Activated CD4-positive, CD25-positive, alpha-beta regulatory T cell treated with anti-CD3 and anti-CD28 coated beads, Interleukin-2, amount 50 U/mL, for 72 hours (primary cell): ENCODE results near the gene PRR11.
"Not testable (repeated sequence)": the region's sequence is repeated elsewhere in the genome, so short reads cannot be mapped to it uniquely, and the experiment has no call there.

Experiments used
- DNase-seq: peaks from one replicate; pipeline ENCODE4 v3.0.0; 2021

Gene PRR11

DNA sequence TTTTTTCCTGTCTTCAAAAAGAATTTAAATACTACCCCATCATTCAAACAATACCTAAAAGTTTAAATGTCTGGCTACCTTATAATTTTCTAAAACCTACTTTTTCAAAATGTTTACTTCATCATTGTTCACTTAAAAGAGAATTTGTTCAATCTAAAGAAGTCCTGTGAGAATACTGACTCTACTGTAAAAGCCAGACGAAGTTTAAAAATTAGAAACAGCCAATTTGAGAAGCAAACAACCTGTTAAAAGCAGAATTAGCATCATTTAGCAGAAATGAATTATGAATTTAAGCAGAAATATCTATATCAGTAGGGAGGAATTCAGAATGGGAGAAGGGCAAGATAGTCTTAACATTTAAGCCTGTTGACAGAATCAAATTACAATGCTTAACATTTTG lies 2.6 kb upstream of the PRR11 start:
- no peak for DNase-seq

DNA sequence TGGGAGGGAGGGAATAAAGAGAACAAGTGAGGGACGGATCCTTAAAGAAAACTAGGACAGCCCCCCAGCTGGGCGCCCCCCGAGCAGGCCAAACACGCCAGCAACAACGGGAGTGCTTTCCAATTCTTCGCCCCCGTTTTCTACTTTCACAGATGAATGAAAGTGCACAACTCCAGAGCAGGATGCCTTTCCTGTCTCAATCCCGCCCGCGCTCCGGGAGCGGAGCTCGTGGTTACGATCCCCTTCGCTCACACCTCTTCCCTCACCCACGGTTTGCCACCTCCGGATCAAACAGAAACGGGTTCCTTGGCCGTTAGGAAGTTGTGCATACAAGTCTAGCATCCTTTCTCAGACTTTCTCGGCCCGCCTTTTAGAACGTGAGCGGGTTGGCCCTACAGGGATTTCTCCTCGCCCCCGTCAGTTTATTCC lies 1.2 kb upstream of the PRR11 start:
- no peak for DNase-seq

DNA sequence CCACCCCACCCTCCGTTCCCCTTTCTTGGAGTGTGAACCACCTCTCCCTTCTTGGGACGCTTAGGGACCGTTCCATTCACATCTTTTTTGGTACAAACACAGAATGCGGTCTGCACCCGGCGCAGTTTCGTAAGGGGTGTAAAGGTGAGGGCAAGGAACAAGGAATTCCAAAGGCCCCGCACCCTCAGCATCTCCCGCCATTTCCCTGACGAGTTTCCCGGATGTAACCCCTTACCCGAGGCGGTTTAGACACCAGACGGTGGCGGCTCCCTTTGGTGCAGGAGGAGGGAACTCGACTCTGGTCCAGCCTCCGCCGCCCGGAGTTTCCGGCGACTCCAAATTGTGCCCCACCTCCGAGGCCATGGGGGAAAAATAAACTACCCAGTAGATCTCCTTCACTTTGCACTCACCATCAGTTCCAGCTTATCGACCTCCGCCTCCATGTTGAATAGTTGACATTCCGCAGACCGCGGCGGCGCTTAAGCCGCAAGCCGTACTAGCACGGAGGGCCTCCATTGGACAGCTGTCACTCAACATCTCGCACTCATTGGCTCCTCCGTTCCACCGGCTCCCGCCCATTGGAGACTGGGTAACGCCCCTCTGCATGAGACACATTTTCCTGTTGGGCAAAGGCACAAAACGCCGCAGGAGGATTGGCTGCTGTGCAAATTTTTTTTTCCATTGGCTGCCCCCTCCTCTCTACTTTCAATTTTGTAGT lies 666 bp upstream of the PRR11 start, which contains the start of gene SKA2:
Gene SKA2, minus strand, starts transcription at position 466 of the 718 bp plus-strand sequence. Its CDS starts 23 bp downstream, at position 443.
- DNase-seq: peak; percentile 92

DNA sequence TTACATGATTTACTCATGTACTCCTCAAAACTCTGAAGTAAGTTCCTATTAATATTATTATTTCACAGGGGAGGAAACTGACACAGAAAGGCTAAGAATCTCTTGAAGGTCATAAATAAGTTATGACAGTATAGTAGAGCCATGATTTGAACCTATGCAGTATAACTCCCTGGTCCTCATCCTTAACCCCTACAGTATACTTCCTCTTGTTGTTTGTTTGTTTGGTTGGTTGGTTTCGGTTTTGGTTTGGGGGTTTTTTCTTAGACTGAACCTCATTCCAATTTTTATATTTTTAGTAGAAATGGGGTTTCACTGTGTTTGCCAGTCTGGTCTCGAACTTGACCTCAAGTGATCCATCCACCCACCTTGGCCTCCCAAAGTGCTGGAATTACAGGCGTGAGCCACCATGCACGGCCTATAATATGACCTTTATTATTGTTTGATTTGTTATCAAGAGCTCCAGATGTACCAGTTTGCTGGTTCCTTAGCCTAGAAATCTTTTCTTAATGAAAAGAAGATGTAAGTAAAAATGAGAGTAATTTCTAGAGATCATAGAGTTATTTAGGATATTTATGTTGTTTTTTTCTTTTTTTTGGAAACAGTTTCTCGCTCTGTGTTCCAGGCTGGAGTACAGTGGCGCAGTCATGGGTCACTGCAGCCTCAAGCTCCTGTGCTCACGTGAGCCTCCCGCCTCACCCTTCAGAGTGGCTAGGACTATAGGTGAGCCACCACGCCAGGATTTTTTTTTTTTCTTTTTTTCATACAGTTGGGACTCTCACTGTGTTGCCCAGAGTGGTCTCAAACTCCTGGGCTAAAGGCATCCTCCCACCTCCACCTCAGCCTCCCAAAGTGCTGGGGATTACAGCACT lies 4.8 kb downstream of the PRR11 start:
- DNase-seq: no peak

DNA sequence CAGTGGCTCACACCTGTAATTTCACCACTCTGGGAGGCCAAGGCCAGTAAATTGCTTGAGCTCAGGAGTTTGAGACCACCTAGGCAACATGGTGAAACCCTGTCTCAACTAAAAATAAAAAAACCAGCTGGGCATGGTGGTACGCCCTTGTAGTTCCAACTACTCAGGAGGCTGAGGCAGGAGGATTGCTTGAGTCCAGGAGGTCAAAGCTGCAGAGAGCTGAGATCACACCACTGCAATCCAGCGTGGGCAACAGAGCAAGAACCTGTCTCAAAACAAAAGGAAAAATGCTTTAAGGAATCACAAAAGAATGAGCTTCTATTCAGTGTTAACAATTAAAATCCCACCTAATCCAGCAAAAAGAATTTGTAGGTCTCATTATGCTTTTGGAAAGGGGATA lies 5.9 kb downstream of the PRR11 start:
- DNase-seq: no peak

DNA sequence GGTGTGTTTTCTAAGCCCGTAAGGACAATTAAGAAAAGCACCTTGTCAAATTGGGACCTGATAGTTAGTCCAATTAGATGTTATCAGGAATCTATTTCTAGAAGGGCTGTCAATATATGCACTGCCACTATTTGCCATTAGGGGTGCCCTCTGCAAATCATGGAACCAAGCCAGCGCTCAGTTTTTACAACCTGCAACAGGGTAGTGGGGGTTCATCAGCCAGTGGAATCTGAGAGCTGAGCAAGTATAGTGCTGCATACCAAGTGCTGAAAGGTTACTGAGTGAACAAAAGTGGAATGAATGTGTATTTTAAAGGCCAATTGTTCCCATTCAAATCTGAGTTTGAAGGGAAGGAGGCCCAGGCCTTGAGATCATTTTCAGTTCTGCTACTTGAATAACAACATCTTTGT lies 10.4 kb downstream of the PRR11 start:
- no peak for DNase-seq

DNA sequence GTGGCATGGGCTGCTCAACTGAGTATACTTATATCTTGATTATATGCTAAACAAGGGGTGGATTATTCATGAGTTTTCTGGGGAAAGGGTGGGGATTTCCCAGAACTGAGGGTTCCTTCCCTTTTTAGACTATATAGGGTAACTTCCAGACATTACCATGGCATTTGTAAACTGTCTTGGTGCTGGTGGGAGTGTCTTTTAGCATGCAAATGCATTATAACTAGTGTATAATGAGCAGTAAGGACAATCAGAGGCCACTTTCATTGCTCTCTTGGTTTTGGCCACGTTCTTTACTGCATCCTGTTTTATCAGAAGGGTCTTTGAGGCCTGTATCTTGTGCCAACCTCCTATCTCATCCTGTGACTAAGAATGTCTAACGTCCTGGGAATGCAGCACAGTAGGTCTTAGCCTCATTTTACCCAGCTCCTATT lies 12.0 kb downstream of the PRR11 start:
- DNase-seq: no peak

DNA sequence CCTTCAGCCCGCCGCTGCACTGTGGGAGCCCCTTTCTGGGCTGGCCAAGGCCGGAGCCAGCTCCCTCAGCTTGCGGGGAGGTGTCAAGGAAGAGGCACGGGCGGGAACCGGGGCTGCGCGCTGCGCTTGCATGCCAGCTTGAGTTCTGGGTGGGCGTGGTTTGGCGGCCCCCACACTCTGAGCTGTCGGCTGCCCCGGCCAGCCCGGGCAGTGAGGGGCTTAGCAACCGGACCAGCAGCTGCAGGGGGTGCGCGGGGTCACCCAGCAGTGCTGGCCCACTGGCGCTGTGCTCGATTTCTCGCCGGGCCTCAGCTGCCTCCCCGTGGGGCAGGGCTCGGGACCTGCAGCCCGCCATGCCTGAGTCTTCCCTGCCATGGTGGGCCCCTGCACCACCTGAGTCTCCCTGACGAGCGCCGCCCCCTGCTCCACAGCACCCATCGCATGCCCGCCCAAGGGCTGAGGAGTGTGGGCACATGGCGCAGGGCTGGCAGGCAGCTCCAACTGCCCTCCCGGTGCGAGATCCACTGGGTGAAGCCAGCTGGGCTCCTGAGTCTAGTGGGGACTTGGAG lies 17.0 kb downstream of the PRR11 start:
- no peak for DNase-seq

DNA sequence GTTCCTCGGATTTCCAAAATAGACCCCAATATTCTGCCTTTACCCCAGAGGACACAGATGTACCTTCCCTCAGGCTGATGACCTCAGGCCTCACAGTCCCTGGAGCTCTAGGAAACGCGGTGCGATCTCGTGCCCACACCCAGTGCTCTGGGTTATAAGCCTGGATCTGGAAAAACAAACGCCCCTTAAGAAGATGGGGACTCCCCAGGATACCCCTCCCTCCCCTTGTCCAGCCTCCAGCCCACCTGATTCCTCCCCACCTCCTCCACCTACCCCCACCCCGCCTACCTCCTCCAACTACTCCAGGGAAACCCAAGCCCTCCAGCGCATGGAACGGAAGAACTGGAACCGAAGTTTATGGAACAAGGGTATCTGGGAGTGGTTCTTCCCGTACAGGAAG lies 19.1 kb downstream of the PRR11 start:
- DNase-seq: no peak

DNA sequence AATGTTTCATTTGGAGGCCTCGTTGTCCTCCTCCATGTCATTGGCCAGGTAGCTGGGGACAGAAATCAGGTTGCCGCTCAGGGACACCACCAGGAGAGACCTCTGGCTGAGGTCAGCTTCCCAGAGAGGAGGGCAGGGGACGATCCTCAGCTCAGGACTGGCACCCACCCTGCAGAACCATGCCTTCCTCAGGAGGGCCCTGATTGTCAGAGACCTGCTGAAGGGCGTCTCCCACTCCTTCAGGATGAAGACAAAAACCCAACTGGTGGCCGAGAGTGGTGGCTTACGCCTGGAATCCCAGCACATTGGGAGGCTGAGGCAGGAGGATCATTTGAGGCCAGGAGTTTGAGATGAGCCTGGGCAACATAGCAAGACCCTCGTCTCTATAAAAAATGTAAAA lies 19.5 kb downstream of the PRR11 start:
- DNase-seq: no peak

DNA sequence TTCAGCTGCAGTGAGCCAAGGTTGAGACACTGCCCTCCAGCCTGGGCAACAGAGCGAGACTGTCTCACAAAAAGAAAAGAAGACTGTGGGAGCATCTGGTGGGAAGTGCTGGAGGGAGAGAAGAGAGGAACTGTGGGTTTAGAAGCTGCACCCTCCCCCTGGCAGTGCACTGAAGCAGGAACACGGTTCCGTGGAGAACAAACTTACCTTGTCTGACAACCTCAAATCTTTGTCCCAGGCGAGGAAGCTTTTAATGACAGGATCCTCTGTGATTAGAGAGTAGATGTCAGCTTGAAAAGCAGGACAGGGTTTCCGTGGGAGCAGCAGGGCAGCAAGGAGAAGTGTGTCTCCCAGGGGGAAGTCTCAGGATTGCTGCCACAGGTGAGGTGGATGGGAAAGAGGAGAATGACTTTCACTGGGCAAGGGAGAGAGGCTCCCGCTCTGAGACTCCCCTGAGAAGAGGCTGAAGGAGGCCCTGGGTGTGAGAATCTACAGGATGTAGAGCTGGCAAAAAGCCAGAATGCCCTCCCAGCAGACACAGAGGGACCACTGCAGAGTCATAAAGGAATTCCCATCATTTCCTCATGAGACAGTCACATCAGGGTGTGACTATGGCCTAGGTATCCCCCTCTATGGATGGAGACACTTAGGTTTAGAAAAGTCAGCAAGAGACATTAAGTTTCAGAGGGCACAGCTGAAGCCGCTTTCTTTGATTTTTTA lies 22.9 kb downstream of the PRR11 start:
- DNase-seq: no peak

DNA sequence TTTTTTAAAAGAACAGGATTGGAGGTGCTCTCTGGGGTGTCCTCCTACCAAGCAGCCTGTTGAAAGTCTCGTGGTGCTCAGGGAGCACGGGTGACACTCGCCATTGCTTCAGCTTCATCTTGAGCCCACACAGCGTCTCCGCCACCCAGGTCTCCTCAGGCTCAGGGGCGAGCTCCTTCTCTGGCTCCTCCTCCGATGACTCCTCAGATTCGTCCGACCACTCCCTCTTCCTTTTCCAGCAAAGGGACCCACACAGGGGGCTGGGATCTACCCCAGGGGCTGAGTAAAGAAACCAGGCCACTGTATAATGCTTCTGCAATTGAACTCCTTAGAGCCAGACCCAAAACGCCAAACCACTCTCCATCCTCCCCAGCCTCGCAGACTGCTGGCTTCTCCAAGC lies 24.1 kb downstream of the PRR11 start:
- DNase-seq: not testable (repeated sequence)

DNA sequence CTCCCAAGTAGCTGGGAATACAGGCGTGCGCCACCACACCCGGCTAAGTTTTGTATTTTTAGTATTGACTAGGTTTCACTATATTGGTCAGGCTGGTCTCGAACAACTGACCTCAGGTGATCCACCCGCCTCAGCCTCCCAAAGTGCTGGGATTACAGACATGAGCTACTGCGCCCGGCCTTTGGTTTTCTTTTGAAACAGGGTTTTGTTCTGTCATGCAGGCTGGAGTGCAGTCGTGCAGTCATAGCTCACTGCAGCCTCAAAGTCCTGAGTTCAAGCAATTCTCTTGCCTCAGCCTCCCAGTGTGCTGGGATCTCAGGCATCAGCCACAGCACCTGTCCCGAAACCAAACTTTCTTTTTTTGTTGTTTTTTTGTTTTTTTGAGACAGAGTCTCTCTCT lies 25.1 kb downstream of the PRR11 start:
- no peak for DNase-seq

DNA sequence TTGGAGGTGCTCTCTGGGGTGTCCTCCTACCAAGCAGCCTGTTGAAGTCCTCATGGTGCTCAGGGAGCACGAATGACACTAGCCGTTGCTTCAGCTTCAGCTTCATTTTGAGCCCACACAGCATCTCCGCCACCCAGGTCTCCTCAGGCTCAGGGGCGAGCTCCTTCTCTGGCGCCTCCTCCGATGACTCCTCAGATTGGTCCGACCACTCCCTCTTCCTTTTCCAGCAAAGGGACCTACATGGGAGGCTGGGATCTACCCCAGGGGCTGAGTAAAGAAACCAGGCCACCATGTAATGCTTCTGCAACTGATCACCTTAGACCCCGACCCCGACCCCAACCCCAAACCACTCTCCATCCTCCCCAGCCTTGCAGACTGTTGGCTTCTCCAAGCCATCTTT lies 25.9 kb downstream of the PRR11 start:
- DNase-seq: no peak

DNA sequence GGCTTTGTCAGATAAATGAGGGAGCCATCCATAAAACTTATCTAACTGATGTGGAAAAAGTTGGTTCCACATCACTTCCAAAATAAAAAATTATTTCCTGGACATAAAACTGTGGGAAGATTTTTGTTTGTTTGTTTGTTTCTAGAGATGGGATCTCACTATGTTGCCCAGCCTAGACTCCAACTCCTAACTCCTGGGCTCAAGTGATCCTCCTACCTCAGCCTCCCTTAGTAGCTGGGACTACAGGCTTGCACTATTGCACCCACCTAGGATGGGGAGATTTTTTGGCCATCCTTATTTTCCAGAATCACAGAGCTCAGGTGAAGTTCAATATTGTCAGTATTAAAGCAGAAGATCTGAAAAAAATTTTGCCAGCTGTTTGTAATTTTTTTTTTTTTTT lies 30.5 kb downstream of the PRR11 start:
- DNase-seq: no peak

DNA sequence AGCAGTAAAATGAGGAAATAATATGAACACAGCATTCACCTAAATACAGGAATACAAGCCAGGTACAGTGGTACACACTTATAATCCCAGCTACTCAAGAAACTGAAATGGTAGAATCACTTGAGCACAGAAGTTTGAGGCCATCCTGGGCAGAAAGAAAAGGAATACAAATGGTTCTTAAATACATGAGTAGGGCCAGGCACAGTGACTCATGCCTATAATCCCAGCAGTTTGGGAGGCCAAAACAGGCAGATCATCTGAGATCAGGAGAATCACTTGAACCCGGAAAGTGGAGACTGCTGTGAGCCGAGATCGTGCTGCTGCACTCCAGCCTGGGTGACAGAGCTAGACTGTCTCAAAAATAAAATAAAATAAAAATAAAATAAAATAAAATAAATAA lies 31.3 kb downstream of the PRR11 start:
- no peak for DNase-seq

DNA sequence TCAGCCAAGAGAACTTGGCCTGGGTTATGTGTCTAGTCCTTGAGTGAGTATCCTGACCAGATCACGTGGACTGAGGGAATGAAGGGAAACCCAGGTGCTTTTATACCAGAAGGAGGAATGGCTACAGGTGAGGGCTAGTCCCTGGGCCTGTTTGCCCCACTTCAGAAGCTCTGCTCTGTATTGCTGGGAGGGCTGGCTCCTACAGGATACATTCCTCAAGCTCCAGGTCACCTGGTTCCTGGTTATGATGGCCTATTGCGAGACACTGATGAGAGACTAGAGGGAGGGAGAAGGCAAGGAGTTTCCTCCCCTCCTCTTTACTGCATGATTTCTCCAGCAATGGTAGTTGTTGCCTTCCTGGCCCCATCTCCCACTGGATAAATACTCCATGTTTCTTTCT lies 35.3 kb downstream of the PRR11 start:
- DNase-seq: no peak

DNA sequence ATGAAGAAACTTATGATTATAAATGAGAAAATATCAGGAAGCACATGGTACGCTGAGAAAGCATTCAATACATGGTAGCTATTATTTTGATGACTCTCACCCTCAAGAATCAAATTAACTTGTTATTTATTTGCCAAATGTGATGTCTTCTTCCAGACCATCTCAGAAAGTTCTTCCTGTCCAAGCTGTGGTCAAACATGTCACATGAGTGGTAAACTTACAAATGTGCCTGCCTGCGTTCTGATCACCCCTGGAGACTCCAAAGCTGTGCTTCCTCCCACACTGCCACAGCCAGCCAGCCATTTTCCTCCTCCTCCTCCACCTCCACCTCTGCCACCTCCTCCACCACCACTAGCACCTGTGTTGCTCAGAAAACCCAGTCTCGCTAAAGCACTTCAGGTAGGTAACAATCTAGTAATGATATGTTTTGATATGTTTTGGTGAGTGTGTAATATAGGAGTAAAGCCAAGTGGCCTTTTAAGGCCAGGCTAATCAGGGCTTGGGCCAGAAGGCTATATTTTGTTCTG lies 37.9 kb downstream of the PRR11 start:
- no peak for DNase-seq

DNA sequence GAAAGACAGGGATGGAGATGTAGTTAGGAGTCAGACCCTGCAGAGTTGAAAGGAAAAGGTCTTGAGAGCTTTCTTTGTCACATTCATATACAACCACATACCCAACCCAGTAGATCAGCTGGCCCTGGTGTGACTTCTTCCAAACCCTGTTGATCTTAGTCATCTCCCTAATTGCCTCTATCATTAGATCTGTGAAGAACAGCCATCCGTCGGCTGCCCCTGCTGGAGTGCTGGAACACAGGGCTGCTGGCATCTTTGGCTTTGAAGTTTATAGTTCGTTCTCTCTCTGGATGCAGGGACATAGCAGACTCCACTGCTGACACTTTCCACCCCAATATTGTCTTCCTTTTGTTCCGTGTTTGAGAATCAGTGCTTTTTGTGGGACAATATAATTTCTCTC lies 43.9 kb downstream of the PRR11 start:
- no peak for DNase-seq

DNA sequence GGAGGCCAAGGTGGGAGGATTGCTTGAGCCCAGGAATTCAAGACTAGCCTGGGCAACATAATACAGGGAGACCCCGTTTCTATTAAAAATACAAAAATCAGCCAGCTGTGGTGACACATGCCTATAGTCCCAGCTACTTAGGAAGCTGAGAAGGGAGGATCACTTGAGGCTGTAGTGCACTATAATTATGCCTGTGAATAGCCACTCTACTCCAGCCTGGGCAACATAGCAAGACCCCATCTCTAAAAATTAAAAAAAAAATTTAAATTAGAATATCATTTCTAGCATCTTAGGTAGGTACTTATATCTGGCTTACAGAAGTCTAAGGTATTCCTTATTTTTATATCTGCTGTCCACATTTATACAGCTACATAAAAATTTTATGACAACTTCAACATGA lies 46.8 kb downstream of the PRR11 start:
- no peak for DNase-seq

DNA sequence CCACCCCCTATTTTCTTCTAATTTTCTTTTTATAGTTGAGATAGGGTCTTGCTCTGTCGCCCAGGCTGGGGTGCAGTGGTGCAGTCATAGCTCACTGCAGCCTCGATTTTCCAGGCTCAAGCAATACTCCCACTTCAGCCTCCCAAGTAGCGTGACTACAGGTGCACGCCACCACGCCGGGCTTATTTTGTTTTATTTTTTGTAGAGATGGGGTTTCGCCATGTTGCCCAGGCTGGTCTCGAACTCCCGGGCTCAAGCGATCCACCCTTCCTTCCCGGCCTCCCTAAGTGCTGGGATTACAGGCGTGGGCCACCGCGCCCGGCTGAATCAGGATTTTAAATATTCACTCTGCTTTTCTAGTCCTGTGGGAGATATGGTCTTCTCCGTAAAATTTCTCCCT lies 63.8 kb downstream of the PRR11 start:
- DNase-seq: no peak

DNA sequence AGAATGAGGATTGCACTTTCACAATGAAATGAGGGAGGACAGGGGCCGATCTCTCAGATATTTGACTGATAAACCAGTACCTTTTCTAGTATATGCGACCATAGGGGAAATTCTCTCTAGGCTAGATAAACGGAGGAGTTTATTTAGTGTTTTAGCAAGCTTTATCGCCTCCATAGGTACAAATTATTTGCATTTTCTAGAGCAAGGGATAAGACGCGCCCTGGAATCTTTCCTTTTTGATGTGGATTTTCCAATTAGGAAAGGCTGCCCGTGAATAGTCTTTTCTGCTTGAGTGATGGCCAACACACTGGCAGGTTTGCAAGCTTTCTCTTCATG lies 64.4 kb downstream of the PRR11 start:
- no peak for DNase-seq
